Measurements from ENCODE around the gene CCDC201.
"Not testable (repeated sequence)": the region's sequence is repeated elsewhere in the genome, so short reads cannot be mapped to it uniquely, and the experiment has no call there.

CCDC201 gene

GRCh38 chr7:45872116-45873034, 507 bp downstream of the CCDC201 start:
- DNase-seq: no peak

GRCh38 chr7:45869426-45869825, 3.5 kb downstream of the CCDC201 start:
- DNase-seq: no peak

GRCh38 chr7:45867471-45867870, 5.4 kb downstream of the CCDC201 start:
- no peak for DNase-seq

- DNase-seq: no peak
These were observed 7.1 kb downstream of the CCDC201 start for GRCh38 chr7:45865594-45866410.

- DNase-seq: no peak
These were observed 9.2 kb downstream of the CCDC201 start for GRCh38 chr7:45863715-45864114.

- DNase-seq: not testable (repeated sequence)
These were observed 16.0 kb downstream of the CCDC201 start for GRCh38 chr7:45856888-45857287.

GRCh38 chr7:45855680-45856079, 17.2 kb downstream of the CCDC201 start:
- peak; percentile 6 for DNase-seq

GRCh38 chr7:45853491-45853890, 19.4 kb downstream of the CCDC201 start:
- DNase-seq: not testable (repeated sequence)

GRCh38 chr7:45852984-45853383, 19.9 kb downstream of the CCDC201 start:
- not testable (repeated sequence) for DNase-seq

- not testable (repeated sequence) for DNase-seq
These were observed 24.1 kb downstream of the CCDC201 start for GRCh38 chr7:45848734-45849133.

- not testable (repeated sequence) for DNase-seq
These were observed 26.3 kb downstream of the CCDC201 start for GRCh38 chr7:45846536-45846935.

- not testable (repeated sequence) for DNase-seq
These were observed 30.8 kb downstream of the CCDC201 start for GRCh38 chr7:45841926-45842717.

- DNase-seq: not testable (repeated sequence)
These were observed 34.0 kb downstream of the CCDC201 start for GRCh38 chr7:45838852-45839251.

- DNase-seq: peak; percentile 9
These were observed 40.3 kb downstream of the CCDC201 start for GRCh38 chr7:45832433-45833177.

GRCh38 chr7:45829846-45830245, 43.0 kb downstream of the CCDC201 start:
- DNase-seq: not testable (repeated sequence)

- not testable (repeated sequence) for DNase-seq
These were observed 45.2 kb downstream of the CCDC201 start for GRCh38 chr7:45827731-45828130.

- DNase-seq: not testable (repeated sequence)
These were observed 46.3 kb downstream of the CCDC201 start for GRCh38 chr7:45826550-45826949.

- DNase-seq: not testable (repeated sequence)
These were observed 54.1 kb downstream of the CCDC201 start for GRCh38 chr7:45818763-45819162.

GRCh38 chr7:45817913-45818312, 55.0 kb downstream of the CCDC201 start:
- not testable (repeated sequence) for DNase-seq

GRCh38 chr7:45817016-45817415, 55.9 kb downstream of the CCDC201 start:
- not testable (repeated sequence) for DNase-seq

- DNase-seq: not testable (repeated sequence)
These were observed 58.4 kb downstream of the CCDC201 start for GRCh38 chr7:45814216-45815118.

All from DMS153 (cell line).